ENCODE measurements around the gene AOC1. TPM values are rescaled to one million over a fixed set of nuclear protein-coding genes. Genes with fewer than 3 reads are reported as not detected.

AOC1 gene
- total and polyA plus RNA-seq, 2 experiments from 2014 or later: 0.06 TPM; not detected in 1

GRCh38 chr7:150856303-150857275 is 4.3 kb downstream of the AOC1 start:
- H3K4me3 ChIP-seq: no peak overlapping the region
- H3K4me1 ChIP-seq (ENCODE audit: low read depth): peaks cover 5% of the 10 kb centered on the region
- no peaks in the 10 kb centered on the region for H3K27me3 ChIP-seq
- no peak for TF ChIP-seq CTCF (IDR thresholded peaks at IDR 0.05; ENCODE audit: low read depth, low read length)
- no peak for DNase-seq (ENCODE audit: low read depth in 1 of 2, low spot score in 1 of 2)
- H3K27ac ChIP-seq: no peak overlapping the region
- no peaks in the 10 kb centered on the region for H3K9me3 ChIP-seq (ENCODE audit: low read depth)
- no peaks in the 10 kb centered on the region for H3K36me3 ChIP-seq

GRCh38 chr7:150857276-150858055 is 5.1 kb downstream of the AOC1 start:
- H3K9me3 ChIP-seq (ENCODE audit: low read depth): no peaks in the 10 kb centered on the region
- H3K27ac ChIP-seq: no peak overlapping the region
- no peak overlapping the region for H3K4me3 ChIP-seq
- H3K4me1 ChIP-seq (ENCODE audit: low read depth): peaks cover 5% of the 10 kb centered on the region
- DNase-seq (ENCODE audit: low read depth in 1 of 2, low spot score in 1 of 2): no peak
- TF ChIP-seq CTCF (IDR thresholded peaks at IDR 0.05; ENCODE audit: low read depth, low read length): no peak
- H3K36me3 ChIP-seq: no peaks in the 10 kb centered on the region
- H3K27me3 ChIP-seq: no peaks in the 10 kb centered on the region

GRCh38 chr7:150858236-150859197 is 6.2 kb downstream of the AOC1 start:
- no peak for DNase-seq (ENCODE audit: low read depth in 1 of 2, low spot score in 1 of 2)
- no peak for TF ChIP-seq CTCF (IDR thresholded peaks at IDR 0.05; ENCODE audit: low read depth, low read length)

GRCh38 chr7:150860291-150860977 is 8.1 kb downstream of the AOC1 start:
- no peak overlapping the region for H3K4me3 ChIP-seq
- H3K36me3 ChIP-seq: no peaks in the 10 kb centered on the region
- TF ChIP-seq CTCF (IDR thresholded peaks at IDR 0.05; ENCODE audit: low read depth, low read length): no peak
- no peak overlapping the region for H3K27ac ChIP-seq
- H3K4me1 ChIP-seq (ENCODE audit: low read depth): no peaks in the 10 kb centered on the region
- H3K27me3 ChIP-seq: no peaks in the 10 kb centered on the region
- peak in 1 of 2 donors; percentile 24 for DNase-seq (ENCODE audit: low read depth in 1 of 2, low spot score in 1 of 2)
- H3K9me3 ChIP-seq (ENCODE audit: low read depth): no peaks in the 10 kb centered on the region

More at GRCh38 chr7:150858236-150859197, 6.2 kb downstream of the AOC1 start:
- Histone ChIP-seq H3K27ac (no peak overlapping the region), H3K27me3 (no peaks in the 10 kb centered on the region), H3K36me3 (no peaks in the 10 kb centered on the region), H3K9me3 (ENCODE audit: low read depth) (no peaks in the 10 kb centered on the region), H3K4me1 (ENCODE audit: low read depth) (peaks cover 5% of the 10 kb centered on the region), H3K4me3 (no peak overlapping the region)

Data from cardiac muscle cell (in vitro differentiated cells and primary cell).